Keratinocyte (primary cell): ENCODE measurements around the gene SETBP1. TPM values are rescaled to one million over a fixed set of nuclear protein-coding genes. Genes with fewer than 3 reads are reported as not detected.
A peak's percentile ranks its signal among the peaks of the same experiment; 100 is the strongest.

Source experiments
- DNase-seq: peaks from one replicate; pipeline ENCODE4 v3.0.0-alpha.2; 2011; ENCODE audit warnings: low read depth, missing footprints, low spot score
- FAIRE-seq: peaks from 2 replicates; lab custom pipeline; 2011; peaks lifted over from hg19 to GRCh38; lab: Jason Lieb, UNC
- H2AFZ ChIP-seq: 2 replicates; pipeline ENCODE4 v1.6.0; 2012; ENCODE audit warnings: low read length, control low read depth, inconsistent platforms; ENCODE audit not compliant: control insufficient read depth
- H3K27ac ChIP-seq: 2 replicates; pipeline ENCODE4 v1.5.1; 2011; ENCODE audit warnings: low read length; ENCODE audit not compliant: control insufficient read depth, insufficient read depth
- H3K27me3 ChIP-seq: 3 replicates; pipeline ENCODE4 v1.6.0; 2011; ENCODE audit warnings: low read length; ENCODE audit not compliant: control insufficient read depth, insufficient read depth; ENCODE audit errors: extremely low read depth
- H3K36me3 ChIP-seq, 2 experiments: 2 replicates in 1 of 2; 3 replicates in 1 of 2; pipeline ENCODE4 v1.5.1; 2011; ENCODE audit warnings: low read length in 2 of 2, mild to moderate bottlenecking in 1 of 2; ENCODE audit not compliant: control insufficient read depth in 2 of 2, insufficient read depth in 2 of 2; ENCODE audit errors: extremely low read depth in 1 of 2
- H3K4me1 ChIP-seq: 3 replicates; pipeline ENCODE4 v1.5.1; 2011; ENCODE audit warnings: low read length; ENCODE audit not compliant: control insufficient read depth, insufficient read depth; ENCODE audit errors: extremely low read depth
- H3K4me2 ChIP-seq: 3 replicates; pipeline ENCODE4 v1.6.0; 2011; ENCODE audit warnings: low read depth, low read length; ENCODE audit not compliant: control insufficient read depth, insufficient read depth; ENCODE audit errors: extremely low read depth
- H3K4me3 ChIP-seq, 3 experiments: fragments of 200-600 bp in 1 of 3; sonication (generic) in 1 of 3; 2 replicates in 2 of 3; 3 replicates in 1 of 3; pipeline ENCODE4 v1.5.1; 2011 to 2016; ENCODE audit warnings: low read length in 3 of 3, mild to moderate bottlenecking in 3 of 3, control low read depth in 2 of 3, inconsistent platforms in 1 of 3, low read depth in 1 of 3, mixed read lengths in 1 of 3, mixed run types in 1 of 3, moderate library complexity in 1 of 3; ENCODE audit not compliant: control insufficient read depth in 2 of 3, insufficient read depth in 2 of 3; ENCODE audit errors: extremely low read depth in 1 of 3
- H3K79me2 ChIP-seq: 2 replicates; pipeline ENCODE4 v1.6.0; 2012; ENCODE audit warnings: low read length; ENCODE audit not compliant: control insufficient read depth, insufficient read depth
- H3K9ac ChIP-seq: 3 replicates; pipeline ENCODE4 v1.6.0; 2011; ENCODE audit warnings: low read length; ENCODE audit not compliant: control insufficient read depth, insufficient read depth; ENCODE audit errors: extremely low read depth
- H3K9me1 ChIP-seq: 3 replicates; pipeline ENCODE4 v1.6.0; 2011; ENCODE audit warnings: low read length; ENCODE audit not compliant: control insufficient read depth, insufficient read depth; ENCODE audit errors: extremely low read depth
- H3K9me3 ChIP-seq: 2 replicates; pipeline ENCODE4 v1.5.1; 2012; ENCODE audit warnings: low read depth, low read length; ENCODE audit not compliant: control insufficient read depth
- H4K20me1 ChIP-seq: 3 replicates; pipeline ENCODE4 v1.6.0; 2011; ENCODE audit warnings: low read length; ENCODE audit not compliant: control insufficient read depth, insufficient read depth; ENCODE audit errors: extremely low read depth
- CTCF ChIP-seq, 3 experiments: IDR thresholded peaks in 1 of 3; conservative IDR thresholded peaks in 1 of 3; optimal IDR thresholded peaks in 1 of 3; 2 replicates in 2 of 3; 3 replicates in 1 of 3; pipeline versions ENCODE3 to v1.5.1; 2011; ENCODE audit warnings: low read length in 3 of 3, mild to moderate bottlenecking in 3 of 3, moderate library complexity in 2 of 3, control low read depth in 1 of 3, inconsistent platforms in 1 of 3; ENCODE audit not compliant: insufficient read depth in 2 of 3; ENCODE audit errors: extremely low read depth in 1 of 3
- EZH2 ChIP-seq: IDR thresholded peaks from one replicate; pipeline ENCODE4 v1.6.1; 2012; ENCODE audit warnings: inconsistent platforms, mild to moderate bottlenecking, low read length, moderate library complexity
- dilution Hi-C: fragments of 300-500 bp; cut with MboI; formaldehyde crosslinking; loops from one replicate; pipeline ENCODE4 v1.7.0; 2020; ENCODE audit warnings: low sequenced_read_pairs; ENCODE audit not compliant: extremely low pct_ligation_motif_present
- polyA plus RNA-seq, 5 experiments: library from polyadenylated mRNA; depleted of rRNA in 3 of 5; stranded (reverse) in 3 of 5; stranded (forward) in 1 of 5; unstranded in 1 of 5; fragments of >200 nt; gene quantifications; 1 replicate in 1 of 5; 2 replicates in 3 of 5; 3 replicates in 1 of 5; pipeline versions ENCODE4 v1.2.1 to v1.2.3, GENCODE V29; 2011 to 2012; ENCODE audit warnings: missing spikeins in 2 of 5, low read depth in 1 of 5, low replicate concordance in 1 of 5

SETBP1 gene
- polyA plus RNA-seq, 1 donor (not counting 4 experiments of a cell fraction or from before 2014, with no cell fraction given), result 3.3 TPM

GRCh38 chr18:44834867-44835469, 154.3 kb downstream of the SETBP1 start:
- Histone ChIP-seq H4K20me1 (no peaks in the 10 kb centered on the region), H3K9ac (no peak overlapping the region), H3K36me3 (peaks cover 0 to 2% of the 10 kb centered on the region in 2 experiments), H3K4me1 (peaks cover 17% of the 10 kb centered on the region), H3K27ac (no peak overlapping the region), H3K27me3 (no peaks in the 10 kb centered on the region), H3K4me2 (no peak overlapping the region), H3K4me3 (no peak overlapping the region), H3K9me1 (no peaks in the 10 kb centered on the region), H3K9me3 (no peaks in the 10 kb centered on the region), H2AFZ (no peak overlapping the region), H3K79me2 (no peaks in the 10 kb centered on the region)
- no peak for TF ChIP-seq EZH2
- no peak for TF ChIP-seq CTCF (optimal IDR thresholded peaks at IDR 0.05 in 1 of 3, IDR thresholded peaks at IDR 0.05 in 1 of 3, conservative IDR thresholded peaks at IDR 0.05 in 1 of 3; ENCODE audit: extremely low read depth in 1 of 3, insufficient read depth in 2 of 3, low read length in 3 of 3)
- dilution Hi-C loops, result no loop called here
- DNase-seq, result no peak
- no peak for FAIRE-seq

GRCh38 chr18:44835703-44836102, 155.0 kb downstream of the SETBP1 start:
- dilution Hi-C loops, result no loop called here
- no peaks in the 10 kb centered on the region for H3K9me1 ChIP-seq

More at GRCh38 chr18:44835703-44836102, 155.0 kb downstream of the SETBP1 start:
- Histone ChIP-seq H3K79me2 (no peaks in the 10 kb centered on the region), H2AFZ (no peak overlapping the region), H3K9me3 (no peaks in the 10 kb centered on the region), H4K20me1 (no peaks in the 10 kb centered on the region), H3K4me1 (peaks cover 22% of the 10 kb centered on the region), H3K4me2 (no peak overlapping the region), H3K27ac (no peak overlapping the region), H3K27me3 (no peaks in the 10 kb centered on the region), H3K4me3 (no peak overlapping the region), H3K36me3 (peaks cover 0 to 2% of the 10 kb centered on the region in 2 experiments), H3K9ac (no peak overlapping the region)
- DNase-seq, result no peak
- peak; percentile 51 for FAIRE-seq
- no peak for TF ChIP-seq CTCF (optimal IDR thresholded peaks at IDR 0.05 in 1 of 3, IDR thresholded peaks at IDR 0.05 in 1 of 3, conservative IDR thresholded peaks at IDR 0.05 in 1 of 3; ENCODE audit: extremely low read depth in 1 of 3, insufficient read depth in 2 of 3, low read length in 3 of 3)
- TF ChIP-seq EZH2, result no peak
